Metanephros (tissue), 2 donors: ENCODE data around the gene TREX2. TPM values are rescaled to one million over a fixed set of nuclear protein-coding genes. Genes with fewer than 3 reads are reported as not detected.

ENCODE experiments used
- small RNA-seq: library from RNA; depleted of rRNA; stranded (forward); fragments of <200 nt; gene quantifications from one replicate; pipeline ENCODE3, GENCODE V24; 2014; ENCODE audit warnings: low replicate concordance
- total RNA-seq: library from RNA; depleted of rRNA; stranded (reverse); fragments of >200 nt; gene quantifications from one replicate; pipeline ENCODE4 v1.2.3, GENCODE V29; 2014

Gene TREX2
- 1.6 TPM for total RNA-seq

GRCh38 chrX:153445856-153446635 is at the start of gene TREX2:
Gene TREX2 (minus strand): TSS chrX:153446056. CDS start chrX:153445430, 626 bp downstream.

GRCh38 chrX:153494541-153495361 is 48.9 kb upstream of the TREX2 start, which contains the start of gene BGN:
Gene BGN (plus strand): TSS chrX:153494980. CDS start chrX:153504632, 9,652 bp downstream.

GRCh38 chrX:153470411-153471363 is 24.8 kb upstream of the TREX2 start, which contains the start of gene HAUS7:
Gene HAUS7 (minus strand): TSS chrX:153470576. CDS start chrX:153470557, 19 bp downstream.

GRCh38 chrX:153411255-153411987 is 34.4 kb downstream of the TREX2 start, which contains the start of gene ZFP92:
Gene ZFP92 (plus strand): TSS chrX:153411472. CDS start chrX:153418323, 6,851 bp downstream.

GRCh38 chrX:153401133-153401764 is 44.6 kb downstream of the TREX2 start, which contains the start of gene PNMA6E:
Gene PNMA6E (minus strand): TSS chrX:153401350. CDS start chrX:153398849, 2,501 bp downstream.

Small RNA genes lying within 50 kb of the gene (small RNA-seq; reads per million reads assigned to genes)
- gene RN7SL667P = not detected

Other genes with a start within 250 kb of the TREX2 start
- gene PNMA6F, start 124.3 kb downstream of the TREX2 start, total RNA-seq = not detected
- gene ZNF275, start 111.9 kb downstream of the TREX2 start, total RNA-seq = 18.1 TPM
- not detected for gene PNMA6E, start 44.7 kb downstream of the TREX2 start, total RNA-seq
- 1.5 TPM for gene ZFP92, start 34.6 kb downstream of the TREX2 start, total RNA-seq
- 17.7 TPM for gene HAUS7, start 24.5 kb upstream of the TREX2 start, total RNA-seq
- 79.5 TPM for gene BGN, start 48.9 kb upstream of the TREX2 start, total RNA-seq
- 0.12 TPM for gene ATP2B3, start 71.6 kb upstream of the TREX2 start, total RNA-seq
- 17.0 TPM for gene CCNQ, start 153.1 kb upstream of the TREX2 start, total RNA-seq
- 72.7 TPM for gene DUSP9, start 201.1 kb upstream of the TREX2 start, total RNA-seq
- gene PNCK, start 227.8 kb upstream of the TREX2 start, total RNA-seq = 6.5 TPM
- 40.9 TPM for gene SLC6A8, start 241.9 kb upstream of the TREX2 start, total RNA-seq